ENCODE data around the gene SLC24A5.

- no peak for TF ChIP-seq CTCF (conservative IDR thresholded peaks at IDR 0.05; ENCODE audit: low read length)
- no peak for TF ChIP-seq EZH2phosphoT487 (IDR thresholded peaks at IDR 0.05; ENCODE audit: borderline replicate concordance)
Measured at GRCh38 chr15:48096355-48096786, 24.4 kb upstream of the SLC24A5 start.

Data from Loucy (cell line).